Measurements from ENCODE around the gene OLFML1.

Gene OLFML1

DNA sequence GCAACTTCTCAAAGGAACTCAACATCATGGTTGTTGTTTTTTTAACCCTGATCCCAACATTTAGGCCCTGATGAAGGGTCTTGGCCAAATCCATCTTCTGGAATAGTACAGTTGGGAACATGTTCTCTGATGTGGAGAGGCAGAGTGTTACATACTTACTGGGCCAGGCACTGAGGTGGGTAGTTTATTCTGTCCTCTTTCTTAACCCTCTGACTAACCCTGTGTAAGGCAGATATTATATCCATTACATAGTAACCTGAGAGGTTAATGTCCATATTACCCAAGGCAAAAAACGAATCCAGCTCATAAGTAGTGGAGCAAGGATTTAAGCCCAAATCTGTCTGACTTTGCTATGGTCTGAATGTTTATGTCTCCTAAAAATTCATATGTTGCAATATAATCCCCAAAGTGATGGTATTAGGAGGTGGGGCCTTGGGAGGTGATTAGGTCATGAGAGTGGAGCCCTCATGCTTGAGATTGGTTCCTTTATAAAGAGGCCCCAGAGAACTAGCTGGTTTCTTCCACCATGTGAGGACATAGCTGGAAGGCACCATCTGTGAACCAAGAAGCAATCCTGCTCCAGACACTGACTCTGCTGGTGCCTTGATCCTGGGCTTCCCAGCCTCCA is 44.8 kb downstream of the OLFML1 start:
- in situ Hi-C loops (cut with MboI; ENCODE audit: low sequenced_read_pairs): no loop called here

DNA sequence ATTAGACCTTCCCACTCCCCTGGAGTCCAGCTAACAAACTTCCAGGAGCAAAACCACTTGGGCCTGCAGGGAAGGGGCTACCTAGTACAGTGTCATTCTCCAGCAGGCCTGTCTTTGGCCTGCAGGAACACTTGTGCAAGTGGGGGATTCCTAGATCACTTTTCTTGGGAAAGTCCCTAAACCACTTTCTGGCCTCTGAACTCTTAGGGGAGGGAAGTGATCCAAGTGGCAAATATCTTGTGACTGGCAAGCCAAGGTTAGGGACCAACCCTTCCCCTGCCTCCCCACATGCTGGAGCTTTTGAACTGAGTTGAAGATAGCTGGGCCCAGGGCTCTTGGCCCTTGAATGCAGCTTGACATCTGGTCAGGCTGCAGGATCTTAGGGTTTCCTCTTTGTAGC is 45.7 kb downstream of the OLFML1 start:
- in situ Hi-C loops (cut with MboI; ENCODE audit: low sequenced_read_pairs): no loop called here

DNA sequence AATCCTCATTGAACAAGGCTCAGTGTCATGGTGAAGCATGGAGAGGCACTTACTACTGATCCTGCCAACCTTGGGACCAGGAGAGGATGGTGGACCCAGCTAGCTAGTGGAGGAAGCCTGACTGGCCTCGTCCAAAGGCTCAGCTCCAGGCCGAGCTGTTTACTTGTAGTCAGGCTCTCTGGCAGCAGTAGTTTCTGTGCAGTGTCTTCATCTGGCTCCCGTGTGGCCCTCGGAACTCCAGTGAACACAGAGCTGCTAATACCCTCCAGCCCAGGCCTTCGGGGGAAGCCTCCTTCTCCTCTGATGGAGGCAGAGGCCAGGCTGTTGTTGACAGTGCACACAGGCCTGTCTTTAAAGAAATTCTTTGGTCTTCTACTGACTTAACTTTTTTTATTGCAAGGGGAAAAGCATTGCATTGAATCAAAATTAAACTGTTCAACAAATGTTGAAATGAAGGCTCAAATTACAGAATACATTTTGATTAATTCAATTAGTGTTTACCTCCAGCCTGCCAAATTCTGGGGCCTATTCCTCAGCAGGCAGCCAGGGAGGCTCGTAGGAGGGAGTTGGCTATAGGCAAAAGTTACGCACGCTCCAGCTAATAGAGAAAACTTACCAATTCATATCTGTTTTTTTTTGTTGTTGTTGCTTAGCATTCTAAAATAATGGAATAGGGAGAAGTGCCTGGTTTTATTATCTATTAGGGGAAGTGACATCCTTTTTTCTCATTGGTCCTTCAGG is 47.3 kb downstream of the OLFML1 start:
- in situ Hi-C loops (cut with MboI; ENCODE audit: low sequenced_read_pairs): no loop called here

DNA sequence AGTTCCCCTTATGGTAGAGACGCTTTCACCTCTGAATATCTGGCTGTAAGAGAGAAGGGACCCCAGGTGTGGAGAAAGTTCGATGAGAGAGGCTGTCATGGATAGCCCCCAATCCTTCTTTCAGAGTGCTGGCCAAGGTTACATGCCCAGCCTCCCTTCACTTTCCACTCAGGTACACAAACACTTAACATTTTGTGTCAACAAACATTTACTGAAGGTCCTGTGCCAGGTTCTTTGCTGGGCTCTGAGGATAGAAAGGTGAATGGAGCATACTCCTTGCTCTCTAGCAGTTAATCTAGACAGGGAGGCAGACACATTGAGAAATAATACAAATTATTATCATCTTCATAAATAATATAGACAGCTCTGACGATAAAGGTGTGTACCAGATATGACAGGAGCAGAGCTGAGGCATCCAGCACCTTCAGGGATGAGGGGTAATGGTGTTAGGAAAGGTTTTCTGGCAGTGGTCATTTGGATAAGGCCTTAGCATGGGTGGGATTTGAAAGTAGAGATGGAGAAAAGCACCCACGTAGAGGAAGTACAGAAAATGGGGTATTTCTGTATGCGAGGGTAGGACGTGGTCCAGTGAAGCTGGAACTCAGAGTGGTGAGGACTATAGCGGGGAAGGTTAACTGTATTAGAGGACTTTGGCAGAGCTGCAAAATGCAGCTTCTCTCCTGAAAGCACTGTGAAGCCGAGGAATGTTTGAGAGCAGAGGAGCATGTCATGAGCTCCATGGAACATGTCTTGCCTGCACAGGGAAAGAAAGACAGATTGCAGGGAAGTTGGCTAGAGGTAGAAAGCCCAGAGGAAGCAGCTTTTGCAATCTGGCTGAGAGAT is 48.1 kb downstream of the OLFML1 start:
- in situ Hi-C loops (cut with MboI; ENCODE audit: low sequenced_read_pairs): no loop called here

DNA sequence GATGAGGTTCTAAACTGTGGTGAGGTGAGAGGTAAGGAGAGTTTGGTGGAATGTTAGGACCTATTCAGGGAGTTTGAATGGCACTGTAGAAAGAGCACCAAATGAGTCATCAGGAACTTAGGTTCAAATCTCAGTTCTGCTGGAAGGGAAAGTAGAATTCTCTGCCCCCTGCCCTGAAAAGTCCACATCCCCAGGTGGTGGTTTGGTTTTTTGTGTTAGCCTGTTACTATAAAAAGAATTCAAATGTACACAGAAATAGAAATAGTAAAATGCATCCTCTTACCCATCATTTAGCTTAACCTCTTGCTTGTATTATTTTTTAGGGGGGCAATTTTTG is 48.7 kb downstream of the OLFML1 start:
- in situ Hi-C loops (cut with MboI; ENCODE audit: low sequenced_read_pairs): no loop called here

DNA sequence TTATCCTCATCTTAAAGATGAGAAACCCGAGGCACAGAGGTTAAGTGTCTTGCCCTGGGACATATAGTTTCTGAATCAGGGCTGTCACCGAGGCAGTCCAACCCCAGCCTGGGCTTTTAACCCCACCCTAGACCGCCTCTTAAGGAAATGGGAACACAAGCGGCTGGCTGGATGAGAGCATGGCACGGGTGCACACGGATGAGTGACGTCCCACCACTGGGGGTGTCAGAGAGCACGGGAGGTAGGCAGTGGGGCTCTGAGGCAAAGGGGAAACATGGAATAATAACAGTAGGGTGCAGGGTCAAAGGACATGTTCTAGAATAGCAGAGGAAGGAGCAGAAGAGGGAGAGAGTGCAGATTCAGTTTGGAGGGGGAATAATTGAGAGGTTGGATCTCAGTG is 50.8 kb downstream of the OLFML1 start:
- in situ Hi-C loops (cut with MboI; ENCODE audit: low sequenced_read_pairs): no loop called here

DNA sequence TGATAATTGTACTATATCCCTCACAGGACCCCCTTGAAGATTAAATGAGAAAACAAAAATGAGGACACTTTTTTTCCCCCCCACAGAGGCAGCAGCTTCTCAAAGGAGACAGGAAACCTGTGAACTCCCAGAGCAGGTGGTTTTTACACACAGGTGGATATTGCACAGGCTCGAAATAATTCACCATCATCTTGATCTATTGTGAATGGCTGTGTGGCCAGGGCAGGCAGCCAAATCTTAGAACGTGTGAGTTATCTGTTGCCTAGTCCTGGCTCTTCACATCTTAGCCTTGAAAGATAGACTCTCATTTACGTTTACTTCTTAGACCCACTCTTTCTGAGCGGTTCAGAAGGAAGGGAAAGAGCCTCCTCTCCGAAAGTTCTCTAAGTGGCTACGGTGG is 52.0 kb downstream of the OLFML1 start:
- in situ Hi-C loops (cut with MboI; ENCODE audit: low sequenced_read_pairs): no loop called here

DNA sequence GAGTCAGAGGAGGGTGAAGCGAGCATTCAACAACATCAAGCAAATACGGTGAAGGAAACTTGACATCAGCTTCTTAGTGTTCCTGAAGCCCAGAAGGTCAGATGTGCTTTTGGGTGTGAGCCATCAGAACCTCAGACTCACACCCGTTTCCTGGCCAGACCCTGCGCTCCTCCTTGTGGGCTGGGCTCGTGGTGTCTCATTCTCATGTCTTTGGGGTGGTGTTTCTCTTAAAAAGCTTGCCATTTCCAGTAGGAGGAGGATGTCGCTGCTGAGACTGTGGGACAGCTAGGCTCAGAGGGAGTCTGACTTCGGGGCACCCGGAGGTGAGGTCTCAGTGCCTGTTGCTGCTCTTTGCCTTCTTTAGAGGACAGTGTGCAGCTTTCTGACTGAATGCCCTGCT is 52.7 kb downstream of the OLFML1 start:
- in situ Hi-C loops (cut with MboI; ENCODE audit: low sequenced_read_pairs): no loop called here

DNA sequence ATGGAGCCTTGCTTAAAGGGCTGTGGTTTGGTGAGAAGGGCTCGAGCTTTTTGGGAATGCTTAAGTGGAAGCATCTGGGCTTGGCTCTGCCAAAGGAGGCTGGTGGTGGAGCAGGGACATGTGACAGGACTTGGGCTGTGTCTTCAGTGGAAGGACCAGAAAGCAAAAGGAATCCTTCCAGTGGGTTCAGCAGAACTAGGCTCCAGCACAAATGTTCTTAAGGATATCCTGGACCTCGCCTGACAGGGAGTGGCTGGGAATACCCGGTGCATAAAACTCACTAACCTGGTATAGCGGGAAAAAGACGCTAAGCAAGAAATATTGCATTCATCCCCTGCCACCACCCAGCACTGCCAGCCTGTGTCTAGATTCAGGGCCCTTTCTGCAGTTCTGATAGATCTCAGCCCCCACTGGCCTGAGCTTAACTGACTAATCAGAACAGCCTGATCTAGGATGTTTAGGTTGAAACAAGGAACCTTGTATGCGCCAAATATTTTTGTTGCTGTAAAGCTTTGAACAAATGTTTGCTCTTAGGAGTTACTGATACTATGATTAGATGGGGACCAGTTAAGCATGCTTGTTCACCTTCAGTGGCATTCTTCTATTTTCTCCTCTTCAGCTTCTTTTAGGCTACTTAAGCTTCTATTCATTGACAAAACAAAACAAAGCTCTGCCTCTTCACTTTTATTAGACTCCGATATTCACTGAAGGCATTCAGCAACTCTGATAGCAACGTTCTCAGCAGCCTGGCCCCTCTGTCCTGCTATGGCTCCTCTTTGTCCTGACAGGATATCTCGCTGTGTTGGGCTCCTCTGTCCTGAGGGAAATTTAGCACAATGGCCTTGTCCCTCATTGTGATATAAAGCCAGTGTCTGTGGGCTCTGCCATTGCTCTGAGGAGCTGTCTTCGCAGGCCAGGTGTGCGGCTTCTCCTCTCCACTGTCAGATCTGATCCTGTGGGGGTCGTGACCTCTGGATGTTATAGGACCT is 53.5 kb downstream of the OLFML1 start:
- in situ Hi-C loops (cut with MboI; ENCODE audit: low sequenced_read_pairs): no loop called here

DNA sequence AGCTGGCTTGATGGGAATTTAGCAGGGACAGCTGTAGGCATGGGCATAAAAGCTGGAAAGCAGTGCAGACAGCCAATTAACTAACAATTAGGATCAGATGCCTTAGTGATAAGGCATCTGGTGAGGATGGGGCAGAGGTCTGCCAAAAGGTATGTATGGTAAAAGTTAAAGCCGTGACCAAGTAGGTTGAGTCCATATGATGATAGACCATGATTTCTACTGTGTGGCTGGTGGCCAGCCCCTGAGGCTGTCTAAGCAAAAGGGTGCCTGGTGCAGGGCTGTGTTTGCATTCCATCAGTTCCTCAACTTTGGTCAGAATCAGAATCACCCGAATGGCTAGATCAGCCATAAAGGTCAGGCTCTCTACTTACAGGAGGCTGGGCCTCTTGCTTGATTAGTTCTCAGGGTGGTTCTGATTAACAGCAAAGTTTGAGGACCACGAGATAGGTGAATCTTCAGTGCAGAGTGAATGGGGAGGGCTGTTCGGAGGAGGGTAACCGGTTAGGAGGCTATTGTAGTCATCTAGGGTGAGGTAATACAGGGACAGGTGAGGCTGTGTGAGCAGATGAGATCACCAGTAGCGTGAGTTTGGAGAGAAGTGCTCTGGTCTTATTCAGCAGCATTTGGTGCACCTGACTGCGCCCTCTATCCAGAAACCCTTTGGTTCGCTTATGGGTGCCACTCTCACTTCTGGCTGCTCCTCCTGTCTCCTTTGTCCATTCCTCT is 55.7 kb downstream of the OLFML1 start:
- in situ Hi-C loops (cut with MboI; ENCODE audit: low sequenced_read_pairs): no loop called here

DNA sequence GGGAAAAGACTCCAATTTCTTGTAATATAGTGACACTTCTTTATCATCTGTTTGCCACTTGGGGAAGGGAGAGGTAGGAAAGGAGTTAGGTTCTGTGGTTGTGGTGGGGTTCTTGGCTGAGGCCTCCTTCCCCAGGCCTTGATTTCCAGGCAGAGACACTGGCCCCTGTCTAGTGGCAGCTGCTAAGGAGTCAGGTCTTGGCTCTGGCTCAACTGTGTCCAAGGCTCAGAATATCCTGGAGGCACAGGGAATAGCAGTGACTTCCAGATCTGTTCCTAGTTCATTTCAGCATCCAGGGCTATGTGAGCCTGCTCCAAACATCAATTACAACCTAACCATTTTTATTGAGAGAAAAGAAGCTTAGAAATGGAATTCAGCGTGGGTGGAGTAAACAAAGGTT is 58.0 kb downstream of the OLFML1 start:
- in situ Hi-C loops (cut with MboI; ENCODE audit: low sequenced_read_pairs): no loop called here

DNA sequence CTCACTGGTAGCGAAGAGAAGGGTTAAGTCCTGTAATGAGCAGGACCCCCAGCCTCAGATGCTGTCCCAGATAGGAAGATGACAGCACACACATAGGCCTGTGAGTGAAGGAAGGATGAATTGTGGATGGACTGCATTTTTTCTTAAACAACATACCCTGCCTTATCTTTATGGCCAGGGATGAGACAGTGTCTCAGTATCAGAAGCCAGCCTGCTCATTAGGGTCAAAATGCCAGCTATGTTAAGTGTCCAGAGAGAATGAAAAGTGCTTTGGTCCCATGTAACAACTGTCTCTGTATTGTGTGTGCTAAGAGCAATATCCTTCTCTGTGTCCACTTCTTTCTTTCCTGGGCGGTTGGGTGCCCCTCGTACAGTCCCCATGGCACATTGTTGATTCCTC is 58.7 kb downstream of the OLFML1 start:
- in situ Hi-C loops (cut with MboI; ENCODE audit: low sequenced_read_pairs): no loop called here

DNA sequence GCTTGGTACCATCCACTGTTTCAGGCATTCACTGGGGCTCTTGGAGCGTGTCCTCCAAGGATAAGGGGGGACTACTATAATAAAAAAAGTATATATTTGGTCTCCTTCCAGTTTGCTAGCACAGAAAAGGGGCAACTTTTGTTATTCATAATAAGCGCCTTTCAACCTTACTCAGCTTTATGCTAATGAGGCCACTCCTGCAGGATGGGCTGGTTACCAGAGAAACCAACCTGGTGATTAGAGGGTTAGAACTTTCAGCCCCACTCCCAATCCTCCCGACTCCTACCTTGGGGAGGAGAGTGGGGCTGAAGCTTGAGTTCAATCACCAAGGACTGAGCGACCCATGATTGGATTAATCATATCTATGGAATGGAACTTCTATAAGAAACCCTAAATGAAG is 60.3 kb downstream of the OLFML1 start:
- in situ Hi-C loops (cut with MboI; ENCODE audit: low sequenced_read_pairs): no loop called here

DNA sequence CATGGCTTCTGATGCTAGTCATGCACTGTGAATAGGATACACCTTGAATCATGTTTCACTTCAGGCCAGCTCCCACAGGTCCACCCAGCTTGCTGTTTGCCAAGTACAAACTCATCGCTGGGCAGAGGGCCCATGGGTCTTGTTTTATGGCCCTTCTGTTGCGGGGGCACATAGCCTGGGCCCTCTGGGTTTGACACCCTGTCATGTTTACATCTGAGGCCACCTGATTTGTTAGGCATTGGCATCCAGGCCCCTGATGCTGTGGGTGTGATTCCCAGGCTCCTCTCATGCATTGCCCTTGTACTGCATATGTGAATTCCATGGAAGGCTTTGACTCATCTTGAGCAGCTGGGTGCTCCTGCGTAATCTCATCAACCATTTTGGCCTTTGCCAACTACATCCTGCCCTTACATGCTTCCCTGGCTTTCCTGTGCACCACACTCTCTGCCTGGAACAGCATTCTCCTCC is 61.1 kb downstream of the OLFML1 start:
- in situ Hi-C loops (cut with MboI; ENCODE audit: low sequenced_read_pairs): no loop called here

DNA sequence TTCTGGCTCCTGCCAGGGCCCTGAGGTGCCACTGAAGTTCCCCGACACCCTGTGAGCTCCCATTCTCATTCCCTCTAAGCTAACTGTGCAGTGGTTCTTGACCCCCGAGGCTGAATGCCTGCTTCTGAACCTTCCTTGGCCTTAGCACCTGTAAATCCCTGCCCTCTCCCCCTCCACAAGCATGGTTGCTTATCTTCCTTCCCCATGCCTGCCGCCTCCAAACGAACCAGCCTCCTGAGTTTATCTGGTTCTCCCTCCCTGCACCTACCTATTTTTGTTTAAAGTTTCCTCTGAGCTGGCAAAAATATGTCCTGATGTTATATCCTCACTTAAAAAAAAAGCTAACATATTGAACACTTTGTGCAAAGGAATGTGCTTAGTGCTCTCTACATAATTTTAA is 62.4 kb downstream of the OLFML1 start:
- in situ Hi-C loops (cut with MboI; ENCODE audit: low sequenced_read_pairs): no loop called here

DNA sequence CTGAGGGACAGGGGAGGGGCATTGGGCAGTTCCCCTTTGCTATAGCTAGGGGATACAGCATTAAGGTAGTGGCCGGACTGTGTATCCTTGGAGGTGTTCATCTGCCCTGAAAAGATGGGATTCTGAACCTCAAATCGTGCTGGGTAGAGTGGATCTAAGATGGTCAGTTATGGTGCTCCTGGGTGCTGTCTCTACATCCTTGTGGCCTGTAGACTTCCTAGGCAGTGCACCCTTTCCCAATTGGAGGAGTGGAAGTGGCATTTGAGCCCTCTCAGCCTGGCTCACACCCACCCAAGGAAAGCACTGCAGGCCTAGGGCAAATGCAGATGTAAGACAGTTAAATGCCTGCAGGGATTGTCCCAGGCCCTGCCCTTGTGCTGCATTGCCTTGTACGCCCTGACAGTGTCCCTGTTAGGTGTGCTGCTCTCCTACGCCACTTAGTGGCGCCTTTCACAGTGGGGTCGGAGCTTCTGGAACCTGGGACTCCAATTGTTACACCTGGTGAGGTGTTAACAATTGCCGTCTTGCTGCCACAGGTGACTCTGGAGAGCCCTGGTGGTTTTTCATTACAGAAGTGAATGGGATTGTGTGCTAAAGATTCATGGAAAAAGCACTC is 63.5 kb downstream of the OLFML1 start:
- in situ Hi-C loops (cut with MboI; ENCODE audit: low sequenced_read_pairs): no loop called here

DNA sequence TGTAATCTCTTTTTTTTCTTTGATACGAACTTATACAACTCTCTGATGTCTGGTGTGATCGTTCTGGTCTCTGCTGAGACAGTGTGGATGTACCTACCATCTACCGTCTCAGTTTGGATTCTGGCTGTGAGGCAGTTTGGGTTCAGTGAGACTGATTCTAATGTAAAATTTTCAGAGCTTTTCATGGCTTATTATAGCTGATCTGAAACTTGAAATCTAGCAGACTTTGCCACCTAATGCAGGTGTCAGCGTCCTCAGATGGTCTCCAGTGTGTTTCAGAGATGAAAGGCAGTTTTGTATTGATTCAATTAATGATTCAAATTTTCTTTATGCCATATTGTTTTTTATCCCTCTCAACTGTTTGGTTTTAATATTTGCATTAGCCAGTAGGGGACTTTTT is 64.4 kb downstream of the OLFML1 start:
- in situ Hi-C loops (cut with MboI; ENCODE audit: low sequenced_read_pairs): no loop called here

DNA sequence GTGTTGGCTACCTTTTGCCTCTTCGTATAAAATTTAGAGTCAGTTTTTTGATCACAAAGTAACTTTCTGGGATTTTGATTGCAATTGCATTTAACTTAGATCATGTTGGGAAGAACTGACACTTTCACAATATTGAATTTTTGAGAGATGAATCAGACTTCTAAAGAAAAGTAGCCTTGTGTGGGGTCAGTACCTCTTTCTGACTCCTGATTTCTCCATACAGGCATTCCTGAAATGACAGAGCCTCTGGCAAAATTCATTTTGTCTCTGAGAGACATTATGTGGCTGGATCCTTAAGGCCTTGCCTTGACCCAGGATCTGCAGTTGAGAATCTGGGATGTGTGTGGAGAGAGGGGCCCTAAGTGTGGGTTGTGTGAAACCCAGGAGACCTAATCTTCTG is 66.3 kb downstream of the OLFML1 start:
- in situ Hi-C loops (cut with MboI; ENCODE audit: low sequenced_read_pairs): no loop called here

DNA sequence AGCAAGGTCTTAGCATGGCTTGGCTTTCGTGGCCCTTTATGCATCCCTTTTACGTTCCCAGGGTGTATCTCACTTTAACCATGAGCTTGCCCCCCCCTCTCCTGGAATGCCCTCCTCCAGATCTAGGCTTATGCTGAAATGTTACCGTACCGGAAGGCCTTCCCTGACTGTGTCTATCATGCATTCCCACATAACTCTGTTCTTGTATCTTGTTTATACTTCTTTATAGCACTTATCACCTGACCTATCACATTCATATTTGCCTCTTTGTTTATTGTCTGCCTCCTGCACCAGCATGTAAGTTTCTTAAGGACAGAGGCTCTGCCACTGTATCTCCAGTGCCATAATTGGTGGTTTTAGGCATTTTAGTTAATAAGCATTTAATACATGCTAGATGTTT is 67.4 kb downstream of the OLFML1 start:
- in situ Hi-C loops (cut with MboI; ENCODE audit: low sequenced_read_pairs): no loop called here
